ENCODE results near the gene ATP5F1A.

The ATP5F1A gene

GRCh38 chr18:46035696-46036680, 62.1 kb downstream of the ATP5F1A start:
- Histone ChIP-seq H3K36me3 (ENCODE audit: control insufficient read depth, insufficient read depth, low read length) (no peaks in the 10 kb centered on the region), H3K4me3 (ENCODE audit: low read length) (no peak overlapping the region), H3K27ac (ENCODE audit: low read depth, low read length) (no peak overlapping the region), H3K4me1 (ENCODE audit: control insufficient read depth, insufficient read depth, low read length) (no peaks in the 10 kb centered on the region), H3K9ac (ENCODE audit: low read length) (no peak overlapping the region), H3K27me3 (ENCODE audit: control insufficient read depth, insufficient read depth, low read length) (no peaks in the 10 kb centered on the region)

GRCh38 chr18:46034230-46034629, 63.9 kb downstream of the ATP5F1A start:
- Histone ChIP-seq H3K27ac (ENCODE audit: low read depth, low read length) (no peak overlapping the region), H3K4me3 (ENCODE audit: low read length) (no peak overlapping the region), H3K36me3 (ENCODE audit: control insufficient read depth, insufficient read depth, low read length) (no peaks in the 10 kb centered on the region), H3K27me3 (ENCODE audit: control insufficient read depth, insufficient read depth, low read length) (no peaks in the 10 kb centered on the region), H3K4me1 (ENCODE audit: control insufficient read depth, insufficient read depth, low read length) (no peaks in the 10 kb centered on the region), H3K9ac (ENCODE audit: low read length) (no peak overlapping the region)

GRCh38 chr18:46031741-46032140, 66.4 kb downstream of the ATP5F1A start:
- no peaks in the 10 kb centered on the region for H3K4me1 ChIP-seq (ENCODE audit: control insufficient read depth, insufficient read depth, low read length)
- no peak overlapping the region for H3K9ac ChIP-seq (ENCODE audit: low read length)
- H3K27ac ChIP-seq (ENCODE audit: low read depth, low read length): no peak overlapping the region
- H3K36me3 ChIP-seq (ENCODE audit: control insufficient read depth, insufficient read depth, low read length): no peaks in the 10 kb centered on the region
- no peaks in the 10 kb centered on the region for H3K27me3 ChIP-seq (ENCODE audit: control insufficient read depth, insufficient read depth, low read length)
- H3K4me3 ChIP-seq (ENCODE audit: low read length): no peak overlapping the region

Data from rectal smooth muscle tissue (tissue), 1 donor.